Coronary artery (tissue), 2 donors: Measurements from ENCODE around the gene MCRIP2.
"Not testable (repeated sequence)": the region's sequence is repeated elsewhere in the genome, so short reads cannot be mapped to it uniquely, and the experiment has no call there.

ENCODE experiments used
- DNase-seq: peaks from one replicate; pipeline ENCODE4 v3.0.0-alpha.2; 2017; ENCODE audit warnings: low spot score
- H3K27ac ChIP-seq, 2 donors: fragments of 200-600 bp; sonication (generic); one replicate each; pipeline ENCODE4 v1.5.1; 2016 to 2019
- H3K4me3 ChIP-seq: fragments of 200-600 bp; sonication (generic); 2 replicates; pipeline ENCODE4 v1.5.1; 2016; ENCODE audit warnings: mild to moderate bottlenecking, moderate library complexity
- CTCF ChIP-seq: fragments of 200-600 bp; sonication (generic); IDR thresholded peaks from one replicate; pipeline ENCODE4 v1.5.1; 2019; ENCODE audit warnings: antibody characterized with exemption

The MCRIP2 gene

GRCh38 chr16:595942-596735 is 45.5 kb upstream of the MCRIP2 start:
- Histone ChIP-seq H3K4me3 (no peak overlapping the region), H3K27ac (no peak overlapping the region)
- DNase-seq: no peak
- no peak for TF ChIP-seq CTCF

GRCh38 chr16:596736-597060 is 44.9 kb upstream of the MCRIP2 start:
- H3K4me3 ChIP-seq: no peak overlapping the region
- no peak overlapping the region for H3K27ac ChIP-seq
- no peak for DNase-seq
- TF ChIP-seq CTCF: no peak

GRCh38 chr16:597655-598054 is 44.0 kb upstream of the MCRIP2 start:
- not testable (repeated sequence) for DNase-seq, H3K4me3 ChIP-seq, H3K27ac ChIP-seq

- DNase-seq: no peak
- Histone ChIP-seq H3K4me3 (no peak overlapping the region), H3K27ac (no peak overlapping the region)
- no peak for TF ChIP-seq CTCF
Measured at GRCh38 chr16:598823-599739, 42.5 kb upstream of the MCRIP2 start.

GRCh38 chr16:600781-601180 is 40.8 kb upstream of the MCRIP2 start:
- no peak for TF ChIP-seq CTCF
- no peak for DNase-seq
- H3K27ac ChIP-seq: no peak overlapping the region
- H3K4me3 ChIP-seq: no peak overlapping the region

- Histone ChIP-seq H3K27ac (no peak overlapping the region), H3K4me3 (no peak overlapping the region)
- no peak for DNase-seq
- no peak for TF ChIP-seq CTCF
Measured at GRCh38 chr16:603933-604332, 37.7 kb upstream of the MCRIP2 start.

- no peak overlapping the region for H3K4me3 ChIP-seq
- no peak overlapping the region for H3K27ac ChIP-seq
- DNase-seq: no peak
- no peak for TF ChIP-seq CTCF
Measured at GRCh38 chr16:606656-607307, 34.8 kb upstream of the MCRIP2 start.
